Ovary (tissue), 9 donors: ENCODE results near the gene ADAMTS8. TPM values are rescaled to one million over a fixed set of nuclear protein-coding genes. Genes with fewer than 3 reads are reported as not detected.

Experiments
- DNase-seq, 5 donors: peaks; one replicate each; pipeline ENCODE4 v3.0.0-alpha.2; 2019 to 2020
- H3K27ac ChIP-seq, 2 donors: fragments of 200-600 bp; one replicate each; pipeline versions ENCODE4 v1.5.1 to v1.8.0; 2019 to 2022
- H3K27me3 ChIP-seq: fragments of 200-600 bp; one replicate; pipeline ENCODE4 v1.8.0; 2022
- H3K36me3 ChIP-seq: fragments of 200-600 bp; sonication (generic); one replicate; pipeline ENCODE4 v1.5.1; 2019
- H3K4me1 ChIP-seq: one replicate; pipeline ENCODE4 v1.8.1; 2013; ENCODE audit warnings: mild to moderate bottlenecking, moderate library complexity; ENCODE audit not compliant: insufficient read depth
- H3K4me3 ChIP-seq: fragments of 200-600 bp; sonication (generic); one replicate; pipeline ENCODE4 v1.5.1; 2017
- H3K9me3 ChIP-seq, 2 donors: fragments of 200-600 bp in 1 of 2; sonication (generic) in 1 of 2; one replicate each; pipeline versions ENCODE4 v1.5.1 to v1.8.1; 2013 to 2019; ENCODE audit warnings: mild to moderate bottlenecking in 1 of 2, moderate library complexity in 1 of 2
- CTCF ChIP-seq, 3 donors: fragments of 450-650 bp in 2 of 3; fragments of 200-600 bp in 1 of 3; IDR thresholded peaks; one replicate each; pipeline versions ENCODE4 v1.5.1 to v1.8.0; 2016 to 2022; ENCODE audit warnings: antibody characterized with exemption in 3 of 3, mild to moderate bottlenecking in 1 of 3
- EP300 ChIP-seq: sonication (generic); formaldehyde crosslinking; IDR thresholded peaks from one replicate; pipeline ENCODE4 v1.6.1; 2017; ENCODE audit warnings: antibody characterized with exemption
- POLR2A ChIP-seq: fragments of 450-650 bp; IDR thresholded peaks from one replicate; pipeline ENCODE4 v1.6.1; 2017; ENCODE audit warnings: antibody characterized with exemption, mild to moderate bottlenecking, moderate library complexity
- WGBS, 3 donors: extraction: QIAGEN DNeasy Blood & Tissue Kit in 1 of 3; methylation state at CpG; one replicate each; pipeline versions ENCODE4 v1.1.5 to v1.1.7; 2013 to 2017; 5-methylcytosine and 5-hydroxymethylcytosine counted together
- intact Hi-C, 4 donors: fragments of 100-400 bp; cut with DNase I; formaldehyde crosslinking; loops; one replicate each; pipeline versions ENCODE4 v1.11.0 to v1.15.1; 2022 to 2023
- polyA plus RNA-seq, 2 donors: library from polyadenylated mRNA; stranded (reverse); fragments of 200-250 nt in 1 of 2; fragments of 350-450 nt in 1 of 2; fragmentation: Illumina TruSeq in 1 of 2; extraction: RNeasy Lipid Tissue Mini Kit (QIAGEN cat#74804) in 1 of 2; gene quantifications; one replicate each; pipeline ENCODE4 v1.2.3, GENCODE V29; 2013 to 2014
- total RNA-seq, 7 donors: library from RNA; depleted of rRNA in 2 of 7; stranded (reverse); fragments of >200 nt in 2 of 7; fragmentation: NEBNext Ultra II Directional in 3 of 7; extraction: Animal tissue kit (Norgen Biotek cat#: 25700) in 3 of 7; gene quantifications; one replicate each; pipeline versions ENCODE4 v1.1.0 to v1.2.4, GENCODE V29; 2016 to 2023
- donor health status: DM: no; HTN: no; CAD: no; lungs with moderate emphysema.
- donor health status: DM: no; HTN: no; CAD: no.
- donor health status: Bipolar disorder and iron deficiency.
- donor health status: DM: yes; HTN: yes; CAD: no.
- donor health status: DM: no; HTN: no; CAD: no.
- donor health status: DM: yes; HTN: yes; CAD: no.

Gene ADAMTS8
- total and polyA plus RNA-seq, 9 donors, result 0.24 to 2.1 (median 1.1) TPM

GRCh38 chr11:130414107-130415080 is 14.0 kb downstream of the ADAMTS8 start:
- H3K27ac ChIP-seq, result no peak overlapping the region

GRCh38 chr11:130413405-130414106 is 14.9 kb downstream of the ADAMTS8 start:
- 80 to 85% (median 84%) methylated on average over 16 of the region's 16 CpGs for WGBS, 3 donors
- intact Hi-C loops, result loop anchor here in 1 of 4 donors (10.0 kb wide), 1 partner anchor 199 kb away; no protein-coding TSS in a partner anchor
- Histone ChIP-seq H3K27ac (no peak overlapping the region), H3K36me3 (no peaks in the 10 kb centered on the region), H3K9me3 (no peaks in the 10 kb centered on the region), H3K27me3 (no peaks in the 10 kb centered on the region), H3K4me1 (no peaks in the 10 kb centered on the region), H3K4me3 (no peak overlapping the region)
- TF ChIP-seq EP300, result no peak
- no peak for TF ChIP-seq CTCF (IDR thresholded peaks at IDR 0.05)
- no peak for TF ChIP-seq POLR2A
- DNase-seq, result no peak

More at GRCh38 chr11:130414107-130415080, 14.0 kb downstream of the ADAMTS8 start:
- Histone ChIP-seq H3K4me3 (no peak overlapping the region), H3K4me1 (peaks cover 2% of the 10 kb centered on the region), H3K9me3 (no peaks in the 10 kb centered on the region), H3K27me3 (no peaks in the 10 kb centered on the region), H3K36me3 (no peaks in the 10 kb centered on the region)
- TF ChIP-seq EP300, result no peak
- no peak for TF ChIP-seq CTCF (IDR thresholded peaks at IDR 0.05)
- TF ChIP-seq POLR2A, result no peak
- intact Hi-C loops, result loop anchor here in 1 of 4 donors (10.0 kb wide), 1 partner anchor 200 kb away; no protein-coding TSS in a partner anchor
- 76 to 87% (median 86%) methylated on average over 24 of the region's 24 CpGs for WGBS, 3 donors
- no peak for DNase-seq

GRCh38 chr11:130411223-130411622 is 17.2 kb downstream of the ADAMTS8 start:
- H3K4me3 ChIP-seq, result no peak overlapping the region
- H3K27me3 ChIP-seq, result no peaks in the 10 kb centered on the region
- H3K4me1 ChIP-seq, result no peaks in the 10 kb centered on the region
- DNase-seq, result no peak
- H3K9me3 ChIP-seq, result no peaks in the 10 kb centered on the region
- no peak overlapping the region for H3K27ac ChIP-seq
- H3K36me3 ChIP-seq, result no peaks in the 10 kb centered on the region
- WGBS, 3 donors, result 79 to 83% (median 79%) methylated on average over 10 to 11 of the region's 11 CpGs
- intact Hi-C loops, result loop anchor here in 1 of 4 donors (10.0 kb wide), 1 partner anchor 196 kb away; no protein-coding TSS in a partner anchor
- no peak for TF ChIP-seq POLR2A
- TF ChIP-seq CTCF (IDR thresholded peaks at IDR 0.05), result no peak
- no peak for TF ChIP-seq EP300

GRCh38 chr11:130409594-130410388 is 18.6 kb downstream of the ADAMTS8 start:
- no peak for DNase-seq
- intact Hi-C loops, result loop anchor here in 1 of 4 donors (10.0 kb wide), 1 partner anchor 195 kb away; no protein-coding TSS in a partner anchor
- Histone ChIP-seq H3K27ac (no peak overlapping the region), H3K4me1 (no peaks in the 10 kb centered on the region), H3K27me3 (no peaks in the 10 kb centered on the region), H3K9me3 (no peaks in the 10 kb centered on the region), H3K4me3 (no peak overlapping the region), H3K36me3 (no peaks in the 10 kb centered on the region)
- WGBS, 3 donors, result 84 to 93% (median 91%) methylated on average over 7 of the region's 7 CpGs
- TF ChIP-seq POLR2A (no peak), EP300 (no peak), CTCF (IDR thresholded peaks at IDR 0.05) (no peak)
